ENCODE data around the gene SLC35E2B. TPM values are rescaled to one million over a fixed set of nuclear protein-coding genes. Genes with fewer than 3 reads are reported as not detected.
"Not testable (repeated sequence)": the region's sequence is repeated elsewhere in the genome, so short reads cannot be mapped to it uniquely, and the experiment has no call there.

The SLC35E2B gene
- total and polyA plus RNA-seq, 2 donors (not counting 1 experiment from before 2014, with no cell fraction given): 17.5 to 55.8 TPM

DNA sequence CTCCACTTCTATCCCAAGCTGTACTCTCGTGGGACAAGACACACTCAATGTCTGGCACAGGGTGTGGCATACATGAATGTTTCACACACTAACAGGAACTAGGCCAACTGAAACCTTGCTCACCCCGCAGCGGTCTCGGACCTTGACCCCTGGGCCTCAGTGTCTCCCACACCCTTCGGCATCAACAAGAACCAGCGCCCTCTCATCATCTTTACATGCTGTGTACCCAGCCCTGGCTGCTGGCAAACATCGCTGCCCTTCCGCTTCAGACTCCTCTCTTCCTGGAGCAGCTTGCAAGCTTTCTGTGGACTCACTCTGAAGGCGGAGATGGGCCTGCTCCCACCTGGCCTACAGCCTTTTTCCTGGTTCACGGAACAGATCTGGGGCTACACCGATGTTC, 44.3 kb downstream of the SLC35E2B start:
- H2AFZ ChIP-seq (ENCODE audit: low read length); H3K9me3 ChIP-seq (ENCODE audit: control insufficient read depth, insufficient read depth, low read depth, low read length); H3K79me2 ChIP-seq (ENCODE audit: control insufficient read depth, insufficient read depth, low read length); H4K20me1 ChIP-seq (ENCODE audit: control insufficient read depth, extremely low read depth, insufficient read depth, low read length); H3K4me1 ChIP-seq (ENCODE audit: control insufficient read depth, extremely low read depth, insufficient read depth, low read length); H3K4me2 ChIP-seq (ENCODE audit: extremely low read depth, insufficient read depth, low read length); H3K9ac ChIP-seq (ENCODE audit: insufficient read depth, low read length); H3K27ac ChIP-seq (ENCODE audit: insufficient read depth, low read length); H3K27me3 ChIP-seq (ENCODE audit: control insufficient read depth, insufficient read depth, low read length); DNase-seq (ENCODE audit: low read depth in 2 of 2); H3K4me3 ChIP-seq (replicated peaks in 1 of 4; ENCODE audit: control extremely low read depth in 1 of 4, insufficient read depth in 1 of 4, low read depth in 3 of 4, low read length in 4 of 4); H3K36me3 ChIP-seq (ENCODE audit: control insufficient read depth, insufficient read depth, low read length): not testable (repeated sequence)

DNA sequence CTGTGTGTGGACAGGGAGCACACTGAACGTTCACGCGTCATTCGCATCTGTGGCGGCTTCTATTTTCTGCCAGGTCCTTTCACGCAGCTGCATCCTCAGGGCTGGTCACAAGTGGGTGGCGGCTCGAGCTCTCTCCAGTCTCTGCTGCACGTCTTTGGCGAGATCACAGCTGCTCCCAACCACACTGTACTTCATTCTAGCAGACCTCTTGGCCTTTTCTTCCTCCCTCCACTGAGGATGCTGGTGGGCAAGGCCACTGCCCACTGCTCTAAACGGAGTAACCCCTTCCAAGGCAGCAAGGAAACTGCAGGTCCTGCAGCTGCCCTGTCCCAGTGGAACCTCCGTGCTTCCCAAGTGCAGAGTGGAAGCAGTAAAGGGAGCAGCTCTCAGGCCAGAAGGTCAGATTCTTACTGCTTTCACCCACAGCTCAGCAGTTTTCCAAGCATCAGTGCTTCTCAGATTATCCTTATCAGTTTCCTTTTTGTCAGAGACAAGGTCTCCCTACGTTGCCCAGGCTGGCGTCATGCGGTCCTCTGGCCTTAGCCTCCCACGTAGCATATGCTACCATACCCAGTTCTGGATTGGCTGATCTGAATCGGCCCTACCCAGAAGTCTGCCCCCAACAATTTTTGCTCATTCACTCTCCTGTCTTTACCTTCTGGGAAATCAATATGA, 44.9 kb downstream of the SLC35E2B start:
- not testable (repeated sequence) for H3K27me3 ChIP-seq (ENCODE audit: control insufficient read depth, insufficient read depth, low read length); H3K4me1 ChIP-seq (ENCODE audit: control insufficient read depth, extremely low read depth, insufficient read depth, low read length); DNase-seq (ENCODE audit: low read depth in 2 of 2); H4K20me1 ChIP-seq (ENCODE audit: control insufficient read depth, extremely low read depth, insufficient read depth, low read length); H3K36me3 ChIP-seq (ENCODE audit: control insufficient read depth, insufficient read depth, low read length); H3K79me2 ChIP-seq (ENCODE audit: control insufficient read depth, insufficient read depth, low read length); H3K4me2 ChIP-seq (ENCODE audit: extremely low read depth, insufficient read depth, low read length); H3K9ac ChIP-seq (ENCODE audit: insufficient read depth, low read length); H3K4me3 ChIP-seq (replicated peaks in 1 of 4; ENCODE audit: control extremely low read depth in 1 of 4, insufficient read depth in 1 of 4, low read depth in 3 of 4, low read length in 4 of 4); H3K27ac ChIP-seq (ENCODE audit: insufficient read depth, low read length); H2AFZ ChIP-seq (ENCODE audit: low read length); H3K9me3 ChIP-seq (ENCODE audit: control insufficient read depth, insufficient read depth, low read depth, low read length)

DNA sequence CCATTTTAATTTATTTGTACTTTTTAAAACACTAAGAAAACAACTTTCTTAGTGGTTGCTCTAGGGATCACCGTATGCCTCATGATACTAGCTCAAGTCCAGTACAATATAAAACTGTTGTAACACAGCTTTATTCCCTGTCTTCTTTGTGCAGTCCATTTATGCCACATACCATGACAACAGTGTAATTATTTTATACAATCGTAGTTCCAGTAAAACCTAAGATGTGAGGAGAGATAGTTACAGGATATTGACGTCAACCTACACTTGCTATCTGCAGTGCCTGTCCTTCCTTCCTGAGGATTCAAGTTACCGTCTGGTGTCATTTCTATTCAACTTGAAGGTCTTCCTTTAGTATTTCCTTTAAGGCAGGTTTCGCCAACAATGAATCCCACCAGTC, 46.3 kb downstream of the SLC35E2B start:
- not testable (repeated sequence) for H4K20me1 ChIP-seq (ENCODE audit: control insufficient read depth, extremely low read depth, insufficient read depth, low read length); DNase-seq (ENCODE audit: low read depth in 2 of 2); H3K9ac ChIP-seq (ENCODE audit: insufficient read depth, low read length); H3K9me3 ChIP-seq (ENCODE audit: control insufficient read depth, insufficient read depth, low read depth, low read length); H3K4me3 ChIP-seq (replicated peaks in 1 of 4; ENCODE audit: control extremely low read depth in 1 of 4, insufficient read depth in 1 of 4, low read depth in 3 of 4, low read length in 4 of 4); H3K27me3 ChIP-seq (ENCODE audit: control insufficient read depth, insufficient read depth, low read length); H3K4me1 ChIP-seq (ENCODE audit: control insufficient read depth, extremely low read depth, insufficient read depth, low read length); H3K36me3 ChIP-seq (ENCODE audit: control insufficient read depth, insufficient read depth, low read length); H3K79me2 ChIP-seq (ENCODE audit: control insufficient read depth, insufficient read depth, low read length); H2AFZ ChIP-seq (ENCODE audit: low read length); H3K27ac ChIP-seq (ENCODE audit: insufficient read depth, low read length); H3K4me2 ChIP-seq (ENCODE audit: extremely low read depth, insufficient read depth, low read length)

DNA sequence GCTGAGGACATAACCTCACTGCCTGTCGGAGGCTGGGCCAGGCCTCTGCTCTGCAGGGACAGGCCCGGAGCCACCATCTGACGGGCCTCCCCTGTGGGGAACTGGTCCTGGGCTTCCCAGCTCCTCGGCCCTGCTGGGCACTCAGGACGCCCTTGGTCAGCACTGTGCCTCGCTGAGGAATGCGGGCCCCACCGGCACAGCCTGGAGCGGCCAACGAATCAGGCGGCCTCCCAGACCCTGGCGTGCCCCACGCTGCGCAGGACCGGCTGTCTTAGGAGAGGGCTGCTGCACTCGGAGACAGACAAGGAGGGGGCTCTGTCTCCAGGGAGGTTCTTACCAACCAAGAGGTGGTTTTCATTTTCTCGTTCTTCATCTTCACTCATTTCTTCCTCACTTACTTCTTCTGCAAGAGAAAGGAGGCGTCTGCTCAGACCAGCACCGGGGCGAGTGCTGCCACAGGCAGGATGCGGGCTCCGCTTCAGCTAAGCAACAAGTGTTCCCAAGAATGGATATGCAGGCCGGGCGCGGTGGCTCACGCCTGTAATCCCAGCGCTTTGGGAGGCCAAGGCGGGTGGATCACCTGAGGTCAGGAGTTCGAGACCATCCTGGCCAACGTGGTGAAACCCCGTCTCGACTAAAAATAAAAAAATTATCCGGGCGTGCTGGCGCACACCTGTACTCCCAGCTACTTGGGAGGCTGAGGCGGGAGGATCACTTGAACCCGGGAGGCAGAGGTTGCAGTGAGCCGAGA, 51.7 kb downstream of the SLC35E2B start:
- H2AFZ ChIP-seq (ENCODE audit: low read length); H4K20me1 ChIP-seq (ENCODE audit: control insufficient read depth, extremely low read depth, insufficient read depth, low read length); H3K27me3 ChIP-seq (ENCODE audit: control insufficient read depth, insufficient read depth, low read length); H3K9ac ChIP-seq (ENCODE audit: insufficient read depth, low read length); H3K4me1 ChIP-seq (ENCODE audit: control insufficient read depth, extremely low read depth, insufficient read depth, low read length); H3K27ac ChIP-seq (ENCODE audit: insufficient read depth, low read length); DNase-seq (ENCODE audit: low read depth in 2 of 2); H3K4me2 ChIP-seq (ENCODE audit: extremely low read depth, insufficient read depth, low read length); H3K9me3 ChIP-seq (ENCODE audit: control insufficient read depth, insufficient read depth, low read depth, low read length); H3K36me3 ChIP-seq (ENCODE audit: control insufficient read depth, insufficient read depth, low read length); H3K4me3 ChIP-seq (replicated peaks in 1 of 4; ENCODE audit: control extremely low read depth in 1 of 4, insufficient read depth in 1 of 4, low read depth in 3 of 4, low read length in 4 of 4); H3K79me2 ChIP-seq (ENCODE audit: control insufficient read depth, insufficient read depth, low read length): not testable (repeated sequence)

DNA sequence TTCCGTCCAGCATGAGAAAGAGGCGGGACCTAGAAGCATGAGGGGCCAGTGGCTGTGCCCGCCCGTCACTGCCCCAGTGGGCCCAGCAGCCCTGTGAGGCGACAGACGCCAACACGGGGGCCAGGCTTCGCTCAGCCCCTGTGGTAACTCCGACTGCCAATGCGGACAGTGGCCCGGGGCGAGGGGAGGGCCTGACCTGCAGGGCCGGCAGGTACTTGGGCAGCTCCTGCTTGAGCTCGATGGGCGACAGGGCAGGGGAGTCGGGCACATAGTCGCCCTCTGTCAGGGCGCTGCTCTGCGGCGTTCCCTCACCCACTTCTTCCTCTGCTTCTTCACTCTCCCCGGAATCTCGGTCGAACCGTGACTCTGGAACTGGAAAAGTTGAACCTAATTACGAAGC, 52.5 kb downstream of the SLC35E2B start:
- H3K4me1 ChIP-seq (ENCODE audit: control insufficient read depth, extremely low read depth, insufficient read depth, low read length); H3K27me3 ChIP-seq (ENCODE audit: control insufficient read depth, insufficient read depth, low read length); H3K79me2 ChIP-seq (ENCODE audit: control insufficient read depth, insufficient read depth, low read length); H3K9me3 ChIP-seq (ENCODE audit: control insufficient read depth, insufficient read depth, low read depth, low read length); H3K9ac ChIP-seq (ENCODE audit: insufficient read depth, low read length); H4K20me1 ChIP-seq (ENCODE audit: control insufficient read depth, extremely low read depth, insufficient read depth, low read length); H3K4me2 ChIP-seq (ENCODE audit: extremely low read depth, insufficient read depth, low read length); H3K4me3 ChIP-seq (replicated peaks in 1 of 4; ENCODE audit: control extremely low read depth in 1 of 4, insufficient read depth in 1 of 4, low read depth in 3 of 4, low read length in 4 of 4); DNase-seq (ENCODE audit: low read depth in 2 of 2); H3K36me3 ChIP-seq (ENCODE audit: control insufficient read depth, insufficient read depth, low read length); H3K27ac ChIP-seq (ENCODE audit: insufficient read depth, low read length); H2AFZ ChIP-seq (ENCODE audit: low read length): not testable (repeated sequence)

DNA sequence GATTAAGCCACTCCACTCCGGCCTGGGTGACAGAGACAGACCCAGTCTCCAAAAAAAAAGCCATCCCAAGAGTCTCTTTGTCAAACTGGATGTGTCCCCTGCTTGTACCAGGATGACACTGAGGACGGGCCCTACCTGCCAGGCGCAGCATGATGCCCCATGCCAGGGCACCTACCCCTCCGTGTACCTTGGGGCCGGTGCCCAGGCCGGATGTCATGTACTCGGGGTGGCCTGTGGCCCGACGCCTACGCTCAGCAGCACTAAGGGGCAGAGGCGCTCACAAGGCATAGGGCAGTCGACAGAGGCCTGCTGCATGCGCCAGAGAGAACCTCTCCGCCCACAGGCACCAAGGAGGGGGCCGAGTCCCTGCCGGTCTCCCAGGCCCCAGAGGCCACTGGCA, 53.2 kb downstream of the SLC35E2B start:
- H3K9me3 ChIP-seq (ENCODE audit: control insufficient read depth, insufficient read depth, low read depth, low read length); H3K79me2 ChIP-seq (ENCODE audit: control insufficient read depth, insufficient read depth, low read length); H2AFZ ChIP-seq (ENCODE audit: low read length); H3K4me3 ChIP-seq (replicated peaks in 1 of 4; ENCODE audit: control extremely low read depth in 1 of 4, insufficient read depth in 1 of 4, low read depth in 3 of 4, low read length in 4 of 4); H3K36me3 ChIP-seq (ENCODE audit: control insufficient read depth, insufficient read depth, low read length); H4K20me1 ChIP-seq (ENCODE audit: control insufficient read depth, extremely low read depth, insufficient read depth, low read length); H3K4me1 ChIP-seq (ENCODE audit: control insufficient read depth, extremely low read depth, insufficient read depth, low read length); H3K27ac ChIP-seq (ENCODE audit: insufficient read depth, low read length); H3K4me2 ChIP-seq (ENCODE audit: extremely low read depth, insufficient read depth, low read length); H3K27me3 ChIP-seq (ENCODE audit: control insufficient read depth, insufficient read depth, low read length); H3K9ac ChIP-seq (ENCODE audit: insufficient read depth, low read length); DNase-seq (ENCODE audit: low read depth in 2 of 2): not testable (repeated sequence)

DNA sequence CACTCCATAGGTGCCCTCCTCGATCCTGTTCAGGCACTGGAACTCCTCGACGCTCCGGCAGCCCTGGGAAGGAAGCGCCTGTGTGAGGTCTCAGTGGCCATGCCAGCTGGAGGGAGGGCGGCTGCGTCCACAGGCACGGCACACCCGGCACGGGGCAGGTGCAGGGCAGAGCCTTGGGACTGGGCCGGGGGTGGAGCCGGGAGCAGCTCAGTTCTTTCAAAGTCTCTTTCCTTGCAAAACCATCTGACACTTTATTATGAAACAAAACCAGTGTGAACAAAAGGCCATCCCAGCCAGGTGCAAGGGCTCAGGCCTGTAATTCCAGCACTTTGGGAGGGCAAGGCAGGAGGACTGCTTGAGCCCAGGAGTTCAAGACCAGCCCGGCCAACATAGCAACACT, 54.1 kb downstream of the SLC35E2B start:
- H3K4me2 ChIP-seq (ENCODE audit: extremely low read depth, insufficient read depth, low read length); H3K9ac ChIP-seq (ENCODE audit: insufficient read depth, low read length); H3K36me3 ChIP-seq (ENCODE audit: control insufficient read depth, insufficient read depth, low read length); H3K4me1 ChIP-seq (ENCODE audit: control insufficient read depth, extremely low read depth, insufficient read depth, low read length); DNase-seq (ENCODE audit: low read depth in 2 of 2); H3K27ac ChIP-seq (ENCODE audit: insufficient read depth, low read length); H3K4me3 ChIP-seq (replicated peaks in 1 of 4; ENCODE audit: control extremely low read depth in 1 of 4, insufficient read depth in 1 of 4, low read depth in 3 of 4, low read length in 4 of 4); H3K79me2 ChIP-seq (ENCODE audit: control insufficient read depth, insufficient read depth, low read length); H3K9me3 ChIP-seq (ENCODE audit: control insufficient read depth, insufficient read depth, low read depth, low read length); H4K20me1 ChIP-seq (ENCODE audit: control insufficient read depth, extremely low read depth, insufficient read depth, low read length); H2AFZ ChIP-seq (ENCODE audit: low read length); H3K27me3 ChIP-seq (ENCODE audit: control insufficient read depth, insufficient read depth, low read length): not testable (repeated sequence)
